CD4-positive, alpha-beta T cell treated with Interleukin-12 subunit alpha and Interleukin-12 subunit beta, for 1 hour (primary cell): ENCODE measurements around the gene METTL6.

Experiments used
- DNase-seq: peaks from one replicate; pipeline ENCODE4 v3.0.0-alpha.2; 2020

METTL6 gene

GRCh38 chr3:15361494-15362214 is 65.7 kb downstream of the METTL6 start:
- peak; percentile 32 for DNase-seq

GRCh38 chr3:15360788-15361493 is 66.4 kb downstream of the METTL6 start:
- DNase-seq: no peak
